Measurements from ENCODE around the gene CDRT4.
A peak's percentile ranks its signal among the peaks of the same experiment; 100 is the strongest.

Gene CDRT4

GRCh38 chr17:15431766-15432165 is 35.7 kb downstream of the CDRT4 start:
- no peak for DNase-seq (ENCODE audit: low read depth in 1 of 2, low spot score in 1 of 2)
- no peak for TF ChIP-seq JUND (IDR thresholded peaks at IDR 0.05; ENCODE audit: low read depth)
- in situ Hi-C loops (cut with HindIII; ENCODE audit: low pct_unique_long_range_greater_than_20kb, low sequenced_read_pairs) = no loop called here

- DNase-seq (ENCODE audit: low read depth in 1 of 2, low spot score in 1 of 2) = no peak
- in situ Hi-C loops (cut with HindIII; ENCODE audit: low pct_unique_long_range_greater_than_20kb, low sequenced_read_pairs) = no loop called here
- TF ChIP-seq JUND (IDR thresholded peaks at IDR 0.05; ENCODE audit: low read depth) = no peak
Measured at GRCh38 chr17:15431196-15431595, 36.2 kb downstream of the CDRT4 start.

GRCh38 chr17:15424521-15424920 is 42.9 kb downstream of the CDRT4 start:
- DNase-seq (ENCODE audit: low read depth in 1 of 2, low spot score in 1 of 2) = no peak
- no peak for TF ChIP-seq JUND (IDR thresholded peaks at IDR 0.05; ENCODE audit: low read depth)
- in situ Hi-C loops (cut with HindIII; ENCODE audit: low pct_unique_long_range_greater_than_20kb, low sequenced_read_pairs) = no loop called here

GRCh38 chr17:15422392-15422965 is 44.9 kb downstream of the CDRT4 start:
- no peak for TF ChIP-seq JUND (IDR thresholded peaks at IDR 0.05; ENCODE audit: low read depth)
- no peak for DNase-seq (ENCODE audit: low read depth in 1 of 2, low spot score in 1 of 2)
- in situ Hi-C loops (cut with HindIII; ENCODE audit: low pct_unique_long_range_greater_than_20kb, low sequenced_read_pairs) = no loop called here

- no peak for DNase-seq (ENCODE audit: low read depth in 1 of 2, low spot score in 1 of 2)
- in situ Hi-C loops (cut with HindIII; ENCODE audit: low pct_unique_long_range_greater_than_20kb, low sequenced_read_pairs) = no loop called here
- no peak for TF ChIP-seq JUND (IDR thresholded peaks at IDR 0.05; ENCODE audit: low read depth)
Measured at GRCh38 chr17:15418781-15419180, 48.6 kb downstream of the CDRT4 start.

- DNase-seq (ENCODE audit: low read depth in 1 of 2, low spot score in 1 of 2) = peak in 1 of 2 experiments; percentile 4
- TF ChIP-seq JUND (IDR thresholded peaks at IDR 0.05; ENCODE audit: low read depth) = no peak
- in situ Hi-C loops (cut with HindIII; ENCODE audit: low pct_unique_long_range_greater_than_20kb, low sequenced_read_pairs) = no loop called here
Measured at GRCh38 chr17:15414532-15415306, 52.7 kb downstream of the CDRT4 start.

- TF ChIP-seq JUND (IDR thresholded peaks at IDR 0.05; ENCODE audit: low read depth) = no peak
- in situ Hi-C loops (cut with HindIII; ENCODE audit: low pct_unique_long_range_greater_than_20kb, low sequenced_read_pairs) = no loop called here
- DNase-seq (ENCODE audit: low read depth in 1 of 2, low spot score in 1 of 2) = no peak
Measured at GRCh38 chr17:15413101-15413771, 54.2 kb downstream of the CDRT4 start.

GRCh38 chr17:15412606-15413005 is 54.8 kb downstream of the CDRT4 start:
- no peak for TF ChIP-seq JUND (IDR thresholded peaks at IDR 0.05; ENCODE audit: low read depth)

GRCh38 chr17:15411384-15412198 is 55.8 kb downstream of the CDRT4 start:
- TF ChIP-seq JUND (IDR thresholded peaks at IDR 0.05; ENCODE audit: low read depth) = no peak
- in situ Hi-C loops (cut with HindIII; ENCODE audit: low pct_unique_long_range_greater_than_20kb, low sequenced_read_pairs) = no loop called here
- no peak for DNase-seq (ENCODE audit: low read depth in 1 of 2, low spot score in 1 of 2)

More at GRCh38 chr17:15412606-15413005, 54.8 kb downstream of the CDRT4 start:
- no peak for DNase-seq (ENCODE audit: low read depth in 1 of 2, low spot score in 1 of 2)
- in situ Hi-C loops (cut with HindIII; ENCODE audit: low pct_unique_long_range_greater_than_20kb, low sequenced_read_pairs) = no loop called here

- TF ChIP-seq JUND (IDR thresholded peaks at IDR 0.05; ENCODE audit: low read depth) = no peak
- DNase-seq (ENCODE audit: low read depth in 1 of 2, low spot score in 1 of 2) = no peak
- in situ Hi-C loops (cut with HindIII; ENCODE audit: low pct_unique_long_range_greater_than_20kb, low sequenced_read_pairs) = no loop called here
Measured at GRCh38 chr17:15409721-15410250, 57.6 kb downstream of the CDRT4 start.

GRCh38 chr17:15408803-15409202 is 58.6 kb downstream of the CDRT4 start:
- DNase-seq (ENCODE audit: low read depth in 1 of 2, low spot score in 1 of 2) = peak in 1 of 2 experiments; percentile 14
- TF ChIP-seq JUND (IDR thresholded peaks at IDR 0.05; ENCODE audit: low read depth) = no peak
- in situ Hi-C loops (cut with HindIII; ENCODE audit: low pct_unique_long_range_greater_than_20kb, low sequenced_read_pairs) = no loop called here

- no peak for TF ChIP-seq JUND (IDR thresholded peaks at IDR 0.05; ENCODE audit: low read depth)
- DNase-seq (ENCODE audit: low read depth in 1 of 2, low spot score in 1 of 2) = no peak
- in situ Hi-C loops (cut with HindIII; ENCODE audit: low pct_unique_long_range_greater_than_20kb, low sequenced_read_pairs) = no loop called here
Measured at GRCh38 chr17:15406081-15406480, 61.3 kb downstream of the CDRT4 start.
